ENCODE measurements around the gene NAA25. TPM values are rescaled to one million over a fixed set of nuclear protein-coding genes. Genes with fewer than 3 reads are reported as not detected.
"Not testable (repeated sequence)": the region's sequence is repeated elsewhere in the genome, so short reads cannot be mapped to it uniquely, and the experiment has no call there.

The NAA25 gene
- polyA plus RNA-seq, 10 donors, result 15.7 to 31.6 (median 22.0) TPM

DNA sequence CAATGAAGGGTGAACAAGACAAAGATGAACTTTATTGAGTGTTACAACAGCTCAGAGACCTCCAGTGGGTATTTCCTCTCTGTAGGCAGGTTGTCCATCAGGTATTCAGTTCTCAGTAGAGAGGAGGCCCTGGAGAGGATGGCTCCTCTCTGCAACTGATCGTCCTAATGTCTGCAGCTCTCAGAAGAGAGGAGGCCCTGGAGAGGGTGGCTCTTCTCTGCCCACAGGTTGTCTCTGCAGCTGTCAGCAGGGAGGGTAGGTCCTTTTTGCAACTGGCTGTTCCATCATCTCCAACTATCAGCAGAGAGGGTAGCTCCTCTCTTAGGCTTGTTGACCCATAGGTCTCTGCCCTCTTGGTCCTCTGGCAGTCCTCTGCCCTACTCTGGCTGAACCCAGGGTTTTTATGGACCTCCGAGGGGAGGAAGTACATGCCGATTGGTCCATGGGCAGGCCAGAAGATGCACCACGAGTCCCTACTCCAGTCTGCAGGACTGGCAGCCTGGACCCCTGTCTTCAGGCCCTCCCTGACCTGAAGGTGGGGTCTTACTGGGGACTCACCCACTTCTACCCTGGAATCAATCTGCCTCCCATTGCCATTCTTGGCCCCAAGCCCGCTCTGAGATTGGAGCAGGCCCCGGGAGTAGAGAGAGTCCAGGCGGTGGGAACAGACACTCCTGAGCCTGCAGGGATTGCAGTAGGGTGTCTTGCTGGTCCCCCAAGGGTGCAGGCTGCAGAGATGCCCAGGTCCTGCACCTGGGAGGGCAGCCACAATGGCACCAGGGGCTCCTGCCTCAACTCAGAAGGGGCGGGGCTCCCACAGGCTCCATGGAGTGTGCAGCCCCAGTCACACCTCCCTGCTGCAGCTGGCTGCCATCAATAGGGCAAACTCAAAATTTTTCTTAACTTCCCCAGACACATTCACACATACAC, 97.9 kb downstream of the NAA25 start:
- no peak for DNase-seq

DNA sequence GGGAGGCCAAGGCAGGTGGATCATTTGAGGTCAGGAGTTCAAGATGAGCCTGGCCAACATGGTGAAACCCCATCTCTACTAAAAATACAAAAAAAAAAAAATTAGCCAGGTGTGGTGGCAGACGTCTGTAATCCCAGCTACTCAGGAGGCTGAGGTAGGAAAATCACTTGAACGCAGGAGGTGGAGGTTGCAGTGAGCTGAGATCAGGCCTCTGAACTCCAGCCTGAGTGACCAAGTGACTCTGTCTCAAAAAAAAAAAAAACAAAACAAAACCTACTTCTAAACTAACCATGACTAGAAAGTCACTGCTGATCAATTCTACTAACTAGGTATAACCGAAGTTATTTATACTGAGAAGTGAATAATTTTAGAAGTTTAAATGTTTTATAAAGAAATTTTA, 99.0 kb downstream of the NAA25 start:
- not testable (repeated sequence) for DNase-seq

DNA sequence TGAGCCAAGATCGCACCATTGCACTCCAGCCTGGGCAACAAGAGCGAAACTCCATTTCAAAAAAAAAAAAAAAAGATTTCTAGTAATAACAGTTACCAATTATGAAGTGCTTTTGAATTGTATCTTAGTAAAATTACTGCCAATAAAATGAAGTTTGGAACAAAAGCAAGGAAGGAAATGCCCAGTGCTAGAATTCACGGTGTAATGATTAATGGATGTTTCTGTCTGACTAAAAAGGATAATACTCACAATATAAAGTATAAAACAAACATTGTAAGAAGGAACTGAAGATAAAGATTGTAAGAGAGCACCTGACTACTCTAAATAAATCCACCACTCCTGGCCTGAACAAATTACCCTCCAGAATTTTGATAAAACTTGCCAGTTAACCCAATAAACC, 99.7 kb downstream of the NAA25 start:
- DNase-seq, result no peak

DNA sequence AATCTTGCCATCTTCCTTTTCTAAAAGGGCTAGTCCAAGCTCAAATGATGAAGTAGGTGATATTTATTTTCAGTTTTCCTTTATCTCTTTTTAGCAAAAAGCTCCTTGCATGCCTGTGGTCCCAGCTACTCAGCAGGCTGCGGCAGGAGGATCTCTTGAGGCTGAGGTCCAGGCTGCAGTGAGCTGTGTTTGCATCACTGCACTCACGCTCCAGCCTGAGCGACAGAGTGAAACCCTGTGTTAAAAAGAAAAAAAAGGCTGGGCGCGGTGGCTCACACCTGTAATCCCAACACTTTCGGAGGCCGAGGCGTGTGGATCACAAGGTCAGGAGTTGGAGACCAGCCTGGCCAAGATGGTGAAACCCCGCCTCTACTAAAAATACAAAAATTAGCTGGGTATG, 100.6 kb downstream of the NAA25 start:
- DNase-seq, result no peak

DNA sequence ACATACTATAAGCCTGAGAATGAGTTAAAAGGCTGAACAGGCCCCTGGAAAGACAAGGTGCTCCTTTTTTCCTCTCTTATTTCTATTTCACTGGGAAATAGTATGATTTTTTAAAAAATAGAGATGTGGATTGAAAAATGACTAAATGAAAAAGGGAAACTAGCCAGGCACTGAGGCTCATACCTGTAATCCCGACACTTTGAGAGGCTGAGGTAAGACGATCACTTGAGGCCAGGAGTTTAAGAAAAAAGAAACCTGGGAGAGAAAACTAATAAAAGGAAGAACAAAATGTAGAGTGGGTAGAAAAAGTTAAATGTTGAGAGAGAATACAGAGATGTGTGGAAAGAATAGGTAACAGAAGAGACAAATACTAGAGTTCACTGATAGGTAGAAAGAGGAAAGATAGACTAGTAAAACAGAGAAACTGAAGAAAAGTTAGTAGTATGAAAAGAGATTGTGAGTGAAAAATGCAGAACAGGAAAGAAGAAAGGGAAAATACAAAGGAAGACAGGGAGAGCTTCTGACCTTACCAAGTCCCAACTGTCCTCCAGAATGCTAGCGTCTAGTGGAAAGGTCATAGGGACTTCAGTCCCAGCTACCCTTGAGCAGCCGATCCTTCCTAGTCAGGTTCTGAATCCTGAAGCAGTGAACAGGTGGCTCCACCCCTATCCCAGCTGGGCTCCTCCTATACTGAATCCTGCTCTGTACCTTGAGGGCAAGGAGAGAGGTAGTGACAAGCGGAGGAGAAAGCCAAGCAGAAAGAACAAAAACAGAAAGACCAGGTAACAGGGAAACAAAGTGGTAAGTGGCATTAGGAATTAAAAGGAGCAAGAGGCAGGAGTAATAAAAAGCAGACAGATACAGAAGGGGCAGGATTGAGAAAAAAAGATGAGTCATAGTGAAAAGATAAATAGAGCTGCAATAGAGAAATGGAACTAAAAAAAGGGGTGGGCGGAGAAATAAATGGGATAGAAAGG, 102.9 kb downstream of the NAA25 start:
- no peak for DNase-seq

DNA sequence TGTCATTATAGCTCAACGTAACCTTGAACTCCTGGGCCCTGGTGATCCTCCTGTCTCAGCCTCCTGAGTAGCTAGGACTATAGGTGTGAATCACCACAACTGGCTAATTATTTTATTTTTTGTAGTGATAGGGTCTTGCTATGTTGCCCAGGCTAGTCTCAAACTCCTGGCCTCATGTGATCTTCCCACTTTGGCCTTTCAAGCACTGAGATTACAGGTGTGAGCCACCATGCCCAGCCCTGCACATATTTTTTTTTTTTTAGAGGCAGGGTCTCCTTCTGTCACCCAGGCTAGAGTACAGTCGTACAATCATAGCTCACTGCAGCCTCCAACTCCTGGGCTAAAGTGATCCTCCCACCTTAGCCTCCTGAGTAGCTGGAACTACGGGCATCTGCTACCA, 104.5 kb downstream of the NAA25 start:
- DNase-seq, result no peak

DNA sequence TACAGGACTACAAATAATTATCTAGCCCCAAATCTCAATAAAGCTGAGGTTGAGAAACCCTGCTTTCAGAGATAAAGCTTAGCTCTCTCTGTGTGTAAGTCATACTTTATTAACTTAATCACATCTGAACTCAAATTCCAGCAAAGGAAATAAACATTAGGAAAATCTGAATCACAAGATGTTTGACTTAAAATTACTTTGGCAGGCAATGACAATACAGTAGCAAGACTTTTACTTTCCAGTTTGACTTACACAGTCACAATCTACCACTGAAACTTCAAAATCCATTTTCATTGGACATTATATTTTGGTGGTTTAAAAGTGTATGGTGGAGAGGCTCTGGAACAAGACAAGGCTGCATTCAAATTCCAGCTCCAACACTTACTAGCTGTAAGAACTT, 107.0 kb downstream of the NAA25 start:
- no peak for DNase-seq

DNA sequence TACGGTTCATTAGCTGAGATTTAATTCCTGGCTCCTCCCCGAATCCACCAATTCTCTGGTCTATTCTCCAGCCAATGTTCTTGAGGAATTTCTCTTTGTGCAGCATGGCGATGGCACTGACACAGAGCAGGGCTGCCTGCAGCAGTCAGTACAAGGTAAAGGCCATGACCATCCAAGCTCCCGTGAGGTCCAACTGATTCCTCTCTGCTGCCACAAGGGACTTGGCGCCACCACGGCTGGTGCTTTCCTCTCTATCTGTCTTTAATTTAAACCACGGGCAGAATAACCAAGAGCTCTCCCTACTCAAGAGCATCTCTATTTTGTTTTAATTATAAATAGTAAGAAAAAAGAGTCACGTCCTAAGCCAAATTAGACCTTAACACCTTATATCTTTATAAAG, 107.8 kb downstream of the NAA25 start:
- no peak for DNase-seq

DNA sequence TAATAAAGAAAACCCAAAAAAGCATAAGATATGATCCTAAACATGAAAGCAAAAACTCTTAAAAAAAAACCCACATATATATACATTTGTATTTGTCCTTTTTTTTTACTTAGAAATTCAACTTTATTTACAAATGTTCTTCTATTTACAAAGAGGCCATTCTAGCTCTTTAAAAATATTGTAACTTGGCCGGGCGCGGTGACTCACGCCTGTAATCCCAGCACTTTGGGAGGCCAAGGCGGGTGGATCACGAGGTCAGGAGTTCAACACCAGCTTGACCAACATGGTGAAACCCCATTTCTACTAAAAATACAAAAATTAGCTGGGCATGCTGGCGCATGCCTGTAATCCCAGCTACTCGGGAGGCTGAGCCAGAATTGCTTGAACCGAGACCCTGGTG, 109.5 kb downstream of the NAA25 start:
- DNase-seq, result not testable (repeated sequence)

DNA sequence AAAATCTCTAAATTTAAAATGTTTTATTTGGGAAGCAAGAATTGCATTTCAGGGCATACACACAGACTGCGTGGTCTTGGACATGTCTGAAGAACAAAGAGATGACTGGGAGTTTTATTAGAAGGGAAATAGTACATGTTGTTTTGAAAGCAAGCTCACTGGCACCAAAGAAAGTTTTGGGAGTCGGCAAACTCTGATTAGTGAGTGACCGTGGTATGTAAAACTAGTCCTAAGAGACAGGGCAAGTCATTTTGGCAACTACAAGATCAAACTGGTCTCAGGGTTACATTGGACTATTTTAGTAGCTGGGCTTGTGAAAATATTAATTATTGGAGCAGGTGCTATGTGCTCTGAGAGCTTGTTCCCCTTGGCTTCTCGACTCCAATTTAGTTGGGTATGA, 110.6 kb downstream of the NAA25 start:
- DNase-seq, result no peak

DNA sequence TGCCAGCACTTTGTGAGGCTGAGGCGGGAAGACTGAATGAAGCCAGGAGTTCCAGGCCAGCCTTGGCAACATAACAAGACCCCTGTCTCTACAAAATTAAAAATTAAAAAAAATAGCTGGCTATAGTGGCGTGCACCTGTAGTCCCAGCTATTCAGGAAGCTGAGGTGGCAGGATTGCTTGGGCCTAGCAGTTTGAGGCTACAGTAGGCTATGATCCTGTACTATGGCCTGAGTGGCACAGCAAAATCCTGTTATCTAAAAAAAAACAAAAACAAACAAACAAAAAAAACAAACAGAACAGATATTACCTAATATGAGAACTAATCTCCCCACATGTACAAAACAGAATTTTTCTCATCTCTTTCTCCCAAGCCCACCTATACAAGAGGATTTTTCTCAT, 111.3 kb downstream of the NAA25 start:
- DNase-seq, result no peak

DNA sequence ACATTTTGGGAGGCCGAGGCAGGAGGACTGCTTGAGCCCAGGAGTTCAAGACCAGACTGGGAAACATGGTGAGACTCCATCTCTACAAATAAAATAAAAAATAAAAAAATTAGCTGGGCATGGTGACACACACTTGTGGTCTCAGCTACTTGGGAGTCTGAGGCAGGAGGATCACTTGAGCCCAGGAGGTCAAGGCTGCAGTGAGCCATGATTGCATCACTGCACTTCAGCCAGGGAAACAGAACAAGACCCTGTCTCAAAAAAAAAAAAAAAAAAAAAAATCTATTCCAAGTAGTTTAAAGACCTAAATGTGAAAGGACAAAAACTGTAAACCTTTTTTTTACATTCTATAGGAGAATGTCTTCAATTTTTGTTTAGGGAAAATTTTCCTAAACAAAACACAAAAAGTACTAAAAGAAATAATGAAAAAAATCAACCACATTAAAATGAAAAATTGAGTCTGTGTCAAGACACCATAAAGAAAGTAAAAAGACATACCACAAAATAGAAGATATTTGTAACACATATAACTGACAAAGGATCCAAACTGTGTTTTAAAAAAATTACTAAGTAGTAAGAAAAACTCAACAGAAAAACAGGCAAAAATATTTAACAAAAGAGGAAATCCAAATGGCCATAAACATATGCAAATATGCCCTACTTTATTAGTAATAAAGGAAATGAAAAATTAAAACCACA, 112.7 kb downstream of the NAA25 start:
- no peak for DNase-seq

DNA sequence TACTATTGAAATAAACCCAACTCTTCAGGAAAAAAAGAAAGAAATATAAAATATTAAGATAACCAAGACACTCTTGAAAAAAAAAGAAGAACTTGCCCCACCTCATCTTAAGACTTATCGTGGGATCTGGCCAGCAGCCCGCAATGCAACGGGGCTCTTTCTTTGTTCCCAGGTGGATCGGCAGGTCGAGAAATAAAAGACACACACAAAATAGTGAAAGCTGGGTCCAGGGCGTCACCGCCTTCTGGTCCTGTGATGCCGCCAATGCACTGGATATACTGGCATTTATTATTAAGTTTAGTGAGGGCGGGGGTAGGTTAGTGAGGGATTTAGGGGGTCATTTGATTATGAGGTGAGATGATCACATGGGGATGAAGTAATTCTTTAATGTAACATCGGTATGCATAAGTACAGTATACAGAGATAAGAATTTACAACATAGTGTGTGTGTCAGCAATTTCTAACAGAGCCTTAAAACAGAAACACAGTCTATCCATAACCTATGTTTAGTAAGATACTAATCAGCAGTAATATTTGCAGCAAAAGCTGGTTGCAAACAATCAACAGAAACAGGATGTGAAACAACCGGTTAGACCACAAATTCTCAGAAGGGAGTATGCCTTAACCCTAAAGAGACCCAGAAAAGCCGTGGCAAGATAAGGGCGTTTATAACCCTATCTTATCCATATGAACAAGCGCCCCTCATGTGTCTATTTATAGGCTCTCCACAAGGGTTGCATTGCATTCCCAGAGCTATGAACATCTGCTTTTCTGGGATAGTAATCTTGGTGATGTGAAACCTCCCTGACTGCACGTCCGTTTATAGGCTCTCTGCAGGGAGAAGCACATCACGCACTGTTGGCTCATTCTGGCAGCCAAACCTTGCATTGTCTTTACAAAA, 114.1 kb downstream of the NAA25 start:
- DNase-seq, result peak in 1 of 3 donors; percentile 38

DNA sequence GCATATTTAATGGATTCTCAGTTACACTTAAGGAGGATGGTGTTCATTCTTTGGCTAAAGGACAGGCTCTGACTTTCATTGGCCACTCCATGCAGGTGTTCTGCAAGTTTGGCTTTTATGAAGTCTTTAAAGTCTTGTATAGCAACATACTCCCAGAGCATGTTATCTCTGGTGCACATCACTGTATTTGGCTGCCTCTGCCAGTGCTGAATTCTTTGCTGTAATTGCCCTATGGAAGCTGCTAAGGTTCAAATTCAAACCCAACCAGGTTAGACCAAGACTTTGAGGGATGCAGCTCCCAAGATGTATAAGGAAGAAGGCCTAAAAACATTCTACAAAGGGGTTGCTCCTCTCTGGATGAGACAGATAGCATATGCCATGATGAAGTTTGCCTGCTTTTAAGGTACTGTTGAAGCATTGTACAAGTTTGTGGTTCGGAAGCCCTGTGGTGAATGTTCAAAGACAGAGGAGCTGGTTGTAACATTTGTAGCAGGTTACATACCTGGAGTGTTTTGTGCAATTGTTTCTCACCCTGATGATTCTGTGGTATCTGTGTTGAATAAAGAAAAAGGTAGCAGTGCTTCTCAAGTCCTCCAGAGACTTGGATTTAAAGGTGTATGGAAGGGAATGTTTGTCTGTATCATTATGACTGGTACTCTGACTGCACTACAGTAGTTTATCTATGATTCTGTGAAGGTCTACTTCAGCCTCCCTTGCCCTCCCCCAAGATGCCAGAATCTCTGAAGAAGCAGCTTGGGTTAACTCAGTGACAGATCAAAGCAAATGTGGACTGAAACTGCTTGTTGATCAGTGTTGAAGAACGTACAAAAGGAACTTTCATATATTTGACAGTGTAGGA, 115.1 kb downstream of the NAA25 start:
- no peak for DNase-seq

DNA sequence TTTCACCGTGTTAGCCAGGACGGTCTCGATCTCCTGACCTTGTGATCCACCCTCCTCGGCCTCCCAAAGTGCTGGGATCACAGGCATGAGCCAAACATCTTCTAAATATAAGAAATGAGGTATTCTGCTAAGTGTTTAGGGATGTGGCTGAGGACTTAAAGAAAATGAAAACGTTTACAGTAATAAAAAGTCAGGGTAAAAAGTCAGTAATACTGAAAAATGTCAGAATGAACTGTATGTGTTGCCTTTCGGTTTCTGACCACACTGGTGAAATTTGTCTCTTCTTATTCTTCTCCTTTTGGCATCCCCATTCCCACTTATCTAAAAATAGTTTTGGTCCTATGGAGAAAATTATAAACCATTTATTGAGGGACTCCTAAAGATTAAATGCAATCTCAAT, 116.1 kb downstream of the NAA25 start:
- no peak for DNase-seq

DNA sequence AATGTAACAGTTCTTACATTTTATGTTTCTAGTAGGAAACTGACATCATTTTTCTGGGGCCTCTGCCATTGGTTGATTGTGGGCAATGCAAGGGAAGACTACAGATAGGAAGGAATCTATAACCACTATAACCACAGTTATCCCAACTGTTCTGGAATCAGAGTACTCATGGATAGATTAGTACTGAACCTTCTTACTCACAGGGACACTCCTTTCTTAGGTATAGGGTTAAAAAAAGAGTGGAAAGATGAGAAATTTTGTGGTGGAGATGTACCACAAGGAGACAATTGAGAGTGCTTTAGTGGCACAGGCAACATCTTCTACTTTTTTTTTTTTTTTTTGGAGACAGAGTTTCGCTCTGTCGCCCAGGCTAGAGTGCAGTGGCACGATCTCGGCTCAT, 116.6 kb downstream of the NAA25 start:
- no peak for DNase-seq

DNA sequence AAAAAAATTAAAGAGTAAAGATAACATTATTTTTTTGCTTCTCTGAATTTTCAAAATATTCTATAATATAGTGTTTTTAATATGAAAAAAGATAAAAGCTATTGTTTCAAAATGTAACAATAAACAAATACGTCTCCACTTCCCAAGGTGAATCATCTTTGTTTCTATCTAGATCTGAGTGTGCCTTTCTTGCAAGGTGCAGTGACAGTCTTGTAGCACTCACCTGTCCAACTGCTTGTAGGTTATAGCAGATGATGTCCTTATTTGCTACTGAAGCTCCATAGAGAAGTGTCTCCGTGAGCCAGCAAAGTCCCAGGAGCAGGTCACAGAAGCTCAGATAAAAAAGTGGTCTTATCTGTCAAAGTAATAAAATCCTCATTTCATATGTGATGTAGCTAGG, 117.0 kb downstream of the NAA25 start:
- DNase-seq, result no peak

DNA sequence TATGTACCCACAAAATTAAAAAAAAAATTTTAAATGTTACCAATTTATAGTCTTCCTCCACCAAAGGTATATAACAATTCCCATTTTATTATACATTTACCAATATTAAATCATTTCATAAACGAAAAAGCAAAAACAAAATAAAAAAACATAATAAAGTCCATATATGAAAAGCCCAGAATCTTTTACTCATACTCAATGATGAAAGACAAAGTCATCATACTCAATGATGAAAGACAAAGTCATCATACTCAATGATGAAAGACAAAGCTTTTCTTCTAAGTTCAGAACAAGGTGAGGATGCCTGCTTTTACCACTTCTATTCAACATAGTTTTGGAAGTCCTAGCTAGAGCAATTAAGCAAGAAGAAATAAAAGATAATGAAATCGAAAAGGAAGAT, 123.8 kb downstream of the NAA25 start:
- DNase-seq, result no peak

DNA sequence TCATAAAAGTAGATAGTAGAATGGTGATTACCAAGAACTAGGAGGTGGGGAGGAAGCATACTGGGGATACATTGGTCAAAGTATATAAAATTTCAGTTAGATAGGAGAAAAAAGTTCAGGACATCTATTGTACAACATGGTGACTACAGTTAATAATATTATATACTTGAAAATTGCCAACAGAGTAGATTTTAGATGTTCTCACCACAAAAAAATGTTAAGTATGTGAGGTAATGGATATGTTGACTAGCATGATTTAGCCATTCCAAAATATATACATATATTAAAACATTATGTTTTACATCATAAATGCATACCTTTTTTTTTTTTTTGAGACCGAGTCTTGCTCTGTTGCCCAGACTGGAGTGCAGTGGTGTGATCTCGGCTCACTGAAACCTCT, 126.6 kb downstream of the NAA25 start:
- DNase-seq, result peak in 1 of 3 donors; percentile 11

DNA sequence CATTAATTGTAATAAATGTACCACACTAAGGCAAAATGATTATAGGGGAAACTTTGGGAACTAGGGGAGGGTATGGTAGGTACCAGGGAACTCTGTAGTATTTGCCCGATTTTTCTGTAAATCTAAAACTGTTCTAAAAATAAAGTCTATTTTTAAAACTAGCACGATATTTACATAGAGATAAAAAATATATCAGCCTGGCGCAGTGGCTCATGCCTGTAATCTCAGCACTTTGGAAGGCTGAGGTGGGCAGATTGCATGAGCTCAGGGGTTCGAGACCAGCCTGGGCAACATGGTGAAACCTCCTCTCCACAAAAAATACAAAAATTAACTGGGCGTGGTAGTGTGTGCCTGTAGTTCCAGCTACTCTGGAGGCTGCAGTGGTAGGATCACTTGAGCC, 128.0 kb downstream of the NAA25 start:
- DNase-seq, result no peak
